GM19328 (cell line): ENCODE data around the gene GLIS1.

Source experiments
- ATAC-seq: cut with Tn5 transposase; IDR thresholded peaks from one replicate; pipeline ENCODE4 v1.9.1; 2021; ENCODE audit warnings: mild to moderate bottlenecking, moderate library complexity; ENCODE audit not compliant: unreplicated experiment

GLIS1 gene

DNA sequence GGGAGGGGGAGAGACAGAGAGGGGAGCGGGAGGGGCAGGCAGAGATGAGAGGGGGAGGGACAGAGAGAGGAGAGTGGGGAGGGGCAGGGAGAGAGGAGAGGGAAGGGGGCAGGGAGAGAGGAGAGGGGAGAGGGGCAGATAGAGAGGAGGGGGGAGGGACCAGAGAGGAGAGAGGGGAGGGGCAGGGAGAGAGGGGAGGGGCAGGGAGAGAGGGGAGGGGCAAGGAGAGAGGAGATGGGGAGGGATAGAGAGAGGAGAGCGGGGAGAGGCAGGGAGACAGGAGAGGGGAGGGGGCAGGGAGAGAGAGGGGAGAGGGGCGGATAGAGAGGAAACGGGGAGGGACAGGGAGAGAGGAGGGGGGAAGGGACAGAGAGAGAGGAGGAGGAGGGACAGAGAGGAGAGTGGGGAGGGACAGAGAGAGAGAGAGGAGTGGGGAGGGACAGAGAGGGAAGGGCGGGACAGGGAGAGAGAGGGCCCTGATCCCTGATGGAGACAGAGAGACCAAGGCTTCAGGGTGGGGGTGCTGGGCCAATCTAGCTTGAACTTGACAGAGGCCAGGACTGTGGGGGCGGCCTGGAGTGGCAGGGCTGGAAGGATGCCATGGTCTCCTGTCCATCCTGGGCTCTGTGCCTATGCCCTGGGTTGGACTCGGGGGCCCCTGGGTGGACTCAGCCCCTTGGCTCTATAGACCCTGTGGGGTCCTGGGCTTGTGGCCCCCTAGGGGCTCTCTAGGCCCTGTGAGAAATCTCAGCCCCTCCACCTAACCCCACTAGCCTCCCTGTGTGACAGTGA lies 236.1 kb downstream of the GLIS1 start:
- no peak for ATAC-seq

GRCh38 chr1:53501065-53502005 lies 237.6 kb downstream of the GLIS1 start:
- no peak for ATAC-seq

DNA sequence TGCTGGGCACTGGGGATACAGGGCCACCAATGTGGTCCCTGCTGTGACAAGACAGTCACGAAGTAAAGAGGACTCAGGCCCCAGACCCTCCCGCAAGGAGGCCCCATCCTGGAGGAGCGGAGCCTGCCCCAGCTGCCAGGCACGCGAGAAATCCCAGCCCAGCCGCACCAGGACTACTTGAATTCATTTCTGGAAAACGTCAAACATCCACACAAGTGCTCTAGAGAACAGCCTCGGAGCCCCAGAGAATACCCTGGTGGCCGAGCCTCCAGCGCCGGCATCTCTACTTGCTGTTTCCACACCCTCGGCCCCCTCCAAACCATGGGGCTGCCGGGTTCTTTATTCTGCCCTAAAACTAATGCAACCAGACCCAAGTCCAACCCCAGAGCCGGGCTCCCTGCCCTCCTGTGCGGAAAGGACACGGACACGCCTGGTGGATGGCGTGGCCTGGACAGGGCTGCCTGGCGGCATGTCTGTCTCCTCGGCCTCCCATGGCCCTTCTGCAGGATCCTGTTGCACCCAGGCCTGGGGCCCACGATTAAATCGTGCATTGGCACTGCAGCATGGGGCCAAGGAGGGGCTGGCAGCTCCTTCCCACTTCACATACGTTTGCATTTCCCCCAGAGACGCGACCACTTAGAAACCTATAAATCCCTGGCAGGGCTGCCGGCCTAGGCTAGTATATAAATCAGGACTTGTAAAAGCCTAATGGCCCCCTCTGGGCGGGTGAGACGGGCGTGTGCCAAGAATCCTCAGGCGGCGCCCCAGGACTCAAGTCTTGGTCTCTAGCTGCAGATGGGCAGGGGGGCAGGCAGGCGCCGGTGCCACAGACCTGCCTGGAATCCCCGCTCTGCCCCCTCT lies 238.5 kb downstream of the GLIS1 start:
- ATAC-seq: no peak

DNA sequence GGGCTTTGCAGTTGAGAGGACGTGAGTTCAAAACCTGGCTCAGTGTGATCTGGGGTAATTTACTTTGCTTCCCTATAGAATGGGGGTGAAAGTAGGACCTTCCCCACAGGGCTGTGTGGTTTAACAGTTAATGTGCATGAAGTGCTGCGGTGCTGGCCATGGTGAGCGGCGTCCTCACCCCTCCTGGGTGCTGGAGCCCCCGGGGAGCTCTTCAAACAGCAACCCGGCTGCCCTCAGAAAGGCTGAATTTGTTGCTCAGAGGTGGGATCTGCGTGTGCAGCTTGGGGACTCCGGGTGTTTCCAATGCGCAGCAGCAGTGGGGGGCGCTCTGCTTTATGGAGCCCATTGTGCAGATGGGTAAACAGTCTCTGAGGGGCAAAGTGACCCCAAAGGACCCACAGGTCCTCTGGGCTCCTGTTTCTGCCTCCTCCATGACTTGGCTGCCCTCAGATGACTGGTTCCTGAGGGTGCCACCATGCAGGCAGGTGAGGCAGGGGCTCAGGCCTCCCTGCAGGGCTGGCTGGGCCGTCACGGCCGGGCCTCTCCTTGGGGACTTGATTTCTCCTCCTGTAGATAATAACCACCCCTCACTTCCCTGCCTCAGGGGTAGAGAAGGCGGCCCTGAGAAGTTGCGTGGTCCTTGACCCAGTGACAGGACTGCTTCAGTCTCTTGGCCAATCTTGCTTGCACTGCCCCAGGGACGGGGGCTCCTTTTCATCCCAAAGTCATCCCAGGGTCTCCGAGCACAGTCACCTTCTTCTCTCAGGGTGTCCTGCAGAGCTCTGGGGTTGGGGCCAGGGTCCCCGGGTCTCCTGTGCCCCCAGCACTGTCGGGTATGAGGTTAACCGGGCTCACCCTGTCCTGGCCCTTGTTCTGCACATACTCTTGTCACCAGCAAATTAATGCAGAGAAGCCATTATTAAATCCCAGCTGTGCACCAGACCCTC lies 239.4 kb downstream of the GLIS1 start:
- ATAC-seq: no peak

DNA sequence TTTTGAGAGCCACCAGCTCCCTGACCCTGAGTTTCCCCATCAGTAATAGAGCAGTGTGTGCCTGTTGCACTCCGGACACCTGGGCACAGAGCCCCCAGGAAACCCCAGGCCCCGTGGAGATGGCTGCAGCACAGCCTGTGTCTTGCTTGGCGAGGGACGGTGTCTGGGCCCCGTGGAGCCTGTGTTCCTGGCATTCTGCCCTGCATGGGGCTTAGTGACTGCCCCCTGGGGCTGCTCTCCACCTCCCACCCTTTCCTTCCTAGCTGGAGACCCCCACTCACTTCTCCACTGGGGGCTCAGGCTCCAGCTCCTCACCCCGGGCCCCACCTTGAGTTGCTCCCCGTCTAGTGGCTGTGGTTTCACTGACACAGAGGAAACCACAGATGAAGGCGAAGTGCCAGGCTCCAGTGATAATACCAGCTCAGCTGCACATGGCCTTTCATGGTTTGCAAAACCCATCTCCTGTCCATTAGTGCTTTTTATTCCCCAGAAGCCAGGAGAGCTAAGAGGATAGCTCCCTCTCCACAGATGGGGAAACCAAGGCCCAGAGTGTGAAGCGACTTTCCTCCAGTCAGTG lies 240.3 kb downstream of the GLIS1 start:
- no peak for ATAC-seq

GRCh38 chr1:53495633-53496345 lies 243.2 kb downstream of the GLIS1 start:
- no peak for ATAC-seq

- no peak for ATAC-seq
Measured at GRCh38 chr1:53490351-53490750, 248.6 kb downstream of the GLIS1 start.

DNA sequence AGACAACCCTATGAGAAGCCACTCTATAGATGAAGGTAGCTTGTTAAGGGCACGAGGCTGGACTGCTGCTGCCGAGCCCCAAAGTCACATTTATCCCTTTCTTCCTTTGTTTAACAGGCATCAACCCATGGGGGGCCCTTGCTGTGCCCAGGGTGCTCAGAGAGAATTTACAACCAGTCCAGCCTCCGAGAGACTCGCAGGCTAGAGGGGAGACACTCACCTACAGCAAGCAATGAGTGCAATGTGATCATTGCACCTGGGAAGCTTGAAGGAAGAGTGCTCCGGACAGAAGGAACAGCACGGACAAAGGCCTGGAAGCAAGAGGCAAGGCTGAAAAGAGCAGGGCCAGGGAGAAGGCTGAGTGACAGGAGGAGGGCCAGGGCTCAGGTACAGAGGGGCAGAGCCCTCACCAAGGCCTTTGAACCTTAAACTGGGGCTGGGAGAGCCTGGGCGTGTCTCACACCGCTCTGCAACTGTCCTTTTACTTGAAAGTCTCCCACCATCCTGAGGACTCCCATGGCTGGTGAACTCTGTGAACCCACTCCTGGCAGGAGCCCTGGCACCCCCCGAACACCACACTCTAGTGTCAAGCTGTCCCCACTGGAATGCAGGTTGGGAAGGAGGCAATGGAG lies 252.5 kb downstream of the GLIS1 start:
- ATAC-seq: no peak

- no peak for ATAC-seq
Measured at GRCh38 chr1:53485478-53486394, 253.2 kb downstream of the GLIS1 start.

- no peak for ATAC-seq
Measured at GRCh38 chr1:53484705-53485477, 254.1 kb downstream of the GLIS1 start.

- ATAC-seq: no peak
Measured at GRCh38 chr1:53483656-53484055, 255.3 kb downstream of the GLIS1 start.

GRCh38 chr1:53483170-53483569 lies 255.8 kb downstream of the GLIS1 start:
- ATAC-seq: no peak

GRCh38 chr1:53482441-53483153 lies 256.4 kb downstream of the GLIS1 start:
- no peak for ATAC-seq

DNA sequence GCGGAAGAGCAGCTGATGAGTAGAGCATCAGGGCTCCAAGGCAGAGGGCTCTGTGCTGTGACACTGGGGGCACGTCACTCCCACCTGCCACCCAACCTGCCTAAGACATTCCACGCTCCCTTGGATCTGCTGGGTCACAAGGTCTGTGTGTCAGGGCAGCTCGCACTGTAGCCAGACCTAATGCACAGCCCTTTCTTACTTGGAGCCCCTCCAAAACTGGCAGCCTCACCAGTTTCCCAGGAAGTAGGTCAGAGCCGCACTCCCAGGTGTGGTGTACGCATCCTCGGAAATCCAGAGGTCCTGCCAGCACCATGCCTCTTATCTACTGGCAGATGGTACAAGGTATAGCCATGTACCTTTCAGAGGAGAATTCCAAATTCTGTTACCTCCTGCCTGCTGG lies 257.5 kb downstream of the GLIS1 start:
- no peak for ATAC-seq

DNA sequence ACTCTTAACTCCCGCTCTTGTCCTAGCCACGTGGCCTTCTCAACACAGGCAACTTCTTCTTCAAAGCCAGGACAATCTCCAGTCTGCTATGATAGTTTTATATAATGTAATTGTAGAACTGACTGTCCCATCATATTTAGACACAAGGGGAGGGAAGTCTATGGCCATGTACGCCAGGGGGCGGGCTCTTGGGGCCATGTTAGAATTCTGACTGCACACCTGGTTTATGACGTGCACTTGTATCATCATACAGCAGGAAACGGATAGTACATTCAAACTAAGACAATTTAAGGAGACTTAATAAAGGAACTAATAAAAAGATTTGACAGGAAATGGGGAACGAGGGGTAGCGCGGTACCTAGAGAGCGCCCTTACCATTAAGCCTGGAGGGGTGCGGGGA lies 258.3 kb downstream of the GLIS1 start:
- no peak for ATAC-seq

DNA sequence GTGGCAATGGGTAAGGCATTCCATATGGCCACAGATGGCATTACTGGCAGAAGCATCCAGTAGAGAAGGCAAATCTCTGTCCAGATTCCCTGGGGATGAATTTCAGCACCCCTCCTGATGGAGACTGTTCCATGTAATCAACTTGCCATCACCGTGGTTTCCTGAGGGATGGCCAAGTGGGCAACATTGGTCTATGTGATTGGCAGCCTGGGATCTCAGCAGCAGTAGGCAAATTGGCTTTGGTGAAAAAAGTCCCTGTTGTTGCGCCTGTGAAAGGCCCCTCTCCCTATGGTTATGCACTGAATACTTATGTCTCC lies 260.5 kb downstream of the GLIS1 start:
- no peak for ATAC-seq
